ENCODE measurements around the gene NPTX1.

Gene NPTX1

GRCh38 chr17:80441598-80442322 is 34.6 kb downstream of the NPTX1 start:
- H3K4me3 ChIP-seq (replicated peaks in 1 of 2; ENCODE audit: low read depth in 2 of 2, low read length in 2 of 2), result no peak overlapping the region
- no peak for DNase-seq (ENCODE audit: low read depth in 2 of 2)
- TF ChIP-seq CTCF (IDR thresholded peaks at IDR 0.05; ENCODE audit: low read depth, low read length), result no peak

- H3K4me3 ChIP-seq (replicated peaks in 1 of 2; ENCODE audit: low read depth in 2 of 2, low read length in 2 of 2), result no peak overlapping the region
- no peak for TF ChIP-seq CTCF (IDR thresholded peaks at IDR 0.05; ENCODE audit: low read depth, low read length)
- peak; percentile 33 to 49 for DNase-seq (ENCODE audit: low read depth in 2 of 2)
Measured at GRCh38 chr17:80441133-80441578, 35.3 kb downstream of the NPTX1 start.

GRCh38 chr17:80439499-80439898 is 36.9 kb downstream of the NPTX1 start:
- H3K4me3 ChIP-seq (replicated peaks in 1 of 2; ENCODE audit: low read depth in 2 of 2, low read length in 2 of 2), result no peak overlapping the region
- DNase-seq (ENCODE audit: low read depth in 2 of 2), result no peak
- TF ChIP-seq CTCF (IDR thresholded peaks at IDR 0.05; ENCODE audit: low read depth, low read length), result no peak

DNA sequence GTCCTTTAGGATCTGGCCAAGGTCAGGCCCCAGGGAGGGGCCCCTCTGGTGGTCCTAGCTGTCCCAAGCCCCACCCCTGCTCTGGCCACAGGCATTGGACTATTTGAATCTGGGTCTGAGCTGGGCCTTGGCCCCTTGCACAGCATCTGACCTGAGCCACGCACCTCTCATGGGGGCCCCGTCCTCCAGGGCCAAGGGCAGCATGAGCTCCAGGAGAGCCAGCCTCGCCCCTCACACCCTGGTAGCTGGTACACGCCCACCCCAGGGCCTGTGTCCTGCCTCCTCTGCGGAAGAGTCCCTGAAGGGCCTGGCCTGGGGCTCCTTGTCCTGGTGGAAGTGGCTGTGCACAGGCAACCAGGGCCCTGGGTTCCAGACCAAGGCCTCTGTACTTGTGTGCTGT is 37.6 kb downstream of the NPTX1 start:
- TF ChIP-seq CTCF (IDR thresholded peaks at IDR 0.05; ENCODE audit: low read depth, low read length), result no peak
- no peak overlapping the region for H3K4me3 ChIP-seq (replicated peaks in 1 of 2; ENCODE audit: low read depth in 2 of 2, low read length in 2 of 2)
- no peak for DNase-seq (ENCODE audit: low read depth in 2 of 2)

DNA sequence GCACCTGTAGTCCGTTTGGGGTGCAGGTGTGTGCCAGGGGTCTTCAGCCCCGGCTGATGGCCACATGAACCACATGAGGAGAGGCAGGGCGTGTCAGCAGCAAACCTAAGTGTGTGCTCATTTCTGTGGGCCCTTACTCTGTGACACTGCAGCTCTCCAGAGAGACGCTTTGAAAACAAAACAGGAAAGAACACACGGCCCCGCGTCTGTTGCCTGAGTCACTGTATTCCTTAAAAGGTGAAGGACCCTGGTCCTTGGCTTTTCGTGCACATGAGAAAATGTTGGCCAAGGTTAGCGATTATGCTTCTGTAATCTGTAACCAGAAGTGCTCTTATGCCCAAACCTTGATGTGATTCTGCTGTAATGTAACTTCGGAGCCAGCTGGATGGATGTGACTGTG is 38.9 kb downstream of the NPTX1 start:
- TF ChIP-seq CTCF (IDR thresholded peaks at IDR 0.05; ENCODE audit: low read depth, low read length), result no peak
- DNase-seq (ENCODE audit: low read depth in 2 of 2), result no peak

DNA sequence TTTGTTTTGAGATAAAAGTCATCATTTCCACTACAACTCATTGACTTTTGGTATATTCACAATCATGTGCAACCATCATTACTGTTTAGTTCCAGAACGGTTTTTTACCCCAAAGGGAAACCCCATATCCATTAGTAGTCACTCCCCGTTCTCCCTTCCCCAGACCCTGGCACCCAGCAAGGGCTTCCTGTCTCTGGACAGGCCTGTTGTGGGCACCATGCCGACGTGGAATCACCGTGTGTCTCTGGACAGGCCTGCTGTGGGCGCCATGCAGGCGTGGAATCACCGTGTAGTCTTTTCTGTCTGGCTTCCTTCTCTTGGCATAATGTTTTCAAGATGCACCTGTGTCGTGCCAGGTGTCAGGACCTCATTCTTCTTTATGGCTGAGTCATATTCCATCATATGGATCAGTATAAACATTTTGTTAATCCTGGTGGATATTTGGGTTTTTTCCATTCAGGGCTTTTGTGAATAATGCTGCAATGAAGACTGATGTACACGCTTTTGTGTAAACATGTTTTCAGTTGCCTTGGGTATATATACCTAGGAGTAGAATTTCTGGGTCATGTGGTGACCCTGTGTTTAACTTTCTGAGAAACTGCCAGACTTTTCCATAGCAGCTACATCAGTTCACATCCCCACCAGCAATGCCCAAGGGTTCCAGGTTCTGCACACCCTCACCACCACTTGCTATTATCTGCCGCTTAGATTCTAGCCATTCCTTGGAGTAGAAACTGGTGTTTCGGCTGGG is 42.3 kb downstream of the NPTX1 start:
- DNase-seq (ENCODE audit: low read depth in 2 of 2), result no peak
- TF ChIP-seq CTCF (IDR thresholded peaks at IDR 0.05; ENCODE audit: low read depth, low read length), result no peak

More for the DNA sequence above, 38.9 kb downstream of the NPTX1 start:
- no peak overlapping the region for H3K4me3 ChIP-seq (replicated peaks in 1 of 2; ENCODE audit: low read depth in 2 of 2, low read length in 2 of 2)

More for the DNA sequence above, 42.3 kb downstream of the NPTX1 start:
- no peak overlapping the region for H3K4me3 ChIP-seq (replicated peaks in 1 of 2; ENCODE audit: low read depth in 2 of 2, low read length in 2 of 2)

Data from cardiac fibroblast (primary cell).